Prostate gland (tissue), 1 donor: ENCODE data around the gene PRPF38B.

ENCODE experiments used
- POLR2A ChIP-seq: fragments of 450-650 bp; IDR thresholded peaks from one replicate; pipeline ENCODE4 v1.6.1; 2016; ENCODE audit warnings: antibody characterized with exemption, mild to moderate bottlenecking
- POLR2AphosphoS5 ChIP-seq: sonication (generic); formaldehyde crosslinking; IDR thresholded peaks from one replicate; pipeline ENCODE4 v1.6.1; 2017; ENCODE audit warnings: antibody characterized with exemption

- TF ChIP-seq POLR2AphosphoS5 (no peak), POLR2A (no peak)
These were observed 21.0 kb upstream of the PRPF38B start for GRCh38 chr1:108671143-108671542.
